ENCODE results near the gene PTPRU.

GRCh38 chr1:29213055-29213454 lies 23.3 kb upstream of the PTPRU start:
- TF ChIP-seq EZH2phosphoT487 (IDR thresholded peaks at IDR 0.05; ENCODE audit: borderline replicate concordance) (no peak), POLR2A (IDR thresholded peaks at IDR 0.05; ENCODE audit: borderline replicate concordance, extremely low read depth, insufficient read depth, insufficient read length) (no peak), YY1 (IDR thresholded peaks at IDR 0.05; ENCODE audit: extremely low read depth, insufficient replicate concordance, low read depth, low read length) (no peak), POLR2AphosphoS5 (IDR thresholded peaks at IDR 0.05; ENCODE audit: low read depth, low read length) (no peak), REST (IDR thresholded peaks at IDR 0.05; ENCODE audit: low read depth) (no peak), SP1 (IDR thresholded peaks at IDR 0.05; ENCODE audit: low read depth) (no peak), RAD21 (IDR thresholded peaks at IDR 0.05; ENCODE audit: low read depth) (no peak), EZH2 (IDR thresholded peaks at IDR 0.05) (no peak), ZFX (IDR thresholded peaks at IDR 0.05) (no peak), SIN3A (IDR thresholded peaks at IDR 0.05; ENCODE audit: low read depth) (no peak), SRF (IDR thresholded peaks at IDR 0.05; ENCODE audit: low read depth) (no peak)
- TF ChIP-seq, protein P1, sequence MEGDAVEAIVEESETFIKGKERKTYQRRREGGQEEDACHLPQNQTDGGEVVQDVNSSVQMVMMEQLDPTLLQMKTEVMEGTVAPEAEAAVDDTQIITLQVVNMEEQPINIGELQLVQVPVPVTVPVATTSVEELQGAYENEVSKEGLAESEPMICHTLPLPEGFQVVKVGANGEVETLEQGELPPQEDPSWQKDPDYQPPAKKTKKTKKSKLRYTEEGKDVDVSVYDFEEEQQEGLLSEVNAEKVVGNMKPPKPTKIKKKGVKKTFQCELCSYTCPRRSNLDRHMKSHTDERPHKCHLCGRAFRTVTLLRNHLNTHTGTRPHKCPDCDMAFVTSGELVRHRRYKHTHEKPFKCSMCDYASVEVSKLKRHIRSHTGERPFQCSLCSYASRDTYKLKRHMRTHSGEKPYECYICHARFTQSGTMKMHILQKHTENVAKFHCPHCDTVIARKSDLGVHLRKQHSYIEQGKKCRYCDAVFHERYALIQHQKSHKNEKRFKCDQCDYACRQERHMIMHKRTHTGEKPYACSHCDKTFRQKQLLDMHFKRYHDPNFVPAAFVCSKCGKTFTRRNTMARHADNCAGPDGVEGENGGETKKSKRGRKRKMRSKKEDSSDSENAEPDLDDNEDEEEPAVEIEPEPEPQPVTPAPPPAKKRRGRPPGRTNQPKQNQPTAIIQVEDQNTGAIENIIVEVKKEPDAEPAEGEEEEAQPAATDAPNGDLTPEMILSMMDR (IDR thresholded peaks at IDR 0.05 in 2 of 3, conservative IDR thresholded peaks at IDR 0.05 in 1 of 3; ENCODE audit: borderline replicate concordance in 1 of 3, insufficient read depth in 1 of 3, low read depth in 2 of 3, low read length in 2 of 3) = no peak
- TF ChIP-seq, protein P2, sequence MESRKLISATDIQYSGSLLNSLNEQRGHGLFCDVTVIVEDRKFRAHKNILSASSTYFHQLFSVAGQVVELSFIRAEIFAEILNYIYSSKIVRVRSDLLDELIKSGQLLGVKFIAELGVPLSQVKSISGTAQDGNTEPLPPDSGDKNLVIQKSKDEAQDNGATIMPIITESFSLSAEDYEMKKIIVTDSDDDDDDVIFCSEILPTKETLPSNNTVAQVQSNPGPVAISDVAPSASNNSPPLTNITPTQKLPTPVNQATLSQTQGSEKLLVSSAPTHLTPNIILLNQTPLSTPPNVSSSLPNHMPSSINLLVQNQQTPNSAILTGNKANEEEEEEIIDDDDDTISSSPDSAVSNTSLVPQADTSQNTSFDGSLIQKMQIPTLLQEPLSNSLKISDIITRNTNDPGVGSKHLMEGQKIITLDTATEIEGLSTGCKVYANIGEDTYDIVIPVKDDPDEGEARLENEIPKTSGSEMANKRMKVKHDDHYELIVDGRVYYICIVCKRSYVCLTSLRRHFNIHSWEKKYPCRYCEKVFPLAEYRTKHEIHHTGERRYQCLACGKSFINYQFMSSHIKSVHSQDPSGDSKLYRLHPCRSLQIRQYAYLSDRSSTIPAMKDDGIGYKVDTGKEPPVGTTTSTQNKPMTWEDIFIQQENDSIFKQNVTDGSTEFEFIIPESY (IDR thresholded peaks at IDR 0.05; ENCODE audit: extremely low read depth, insufficient replicate concordance, low read length) = no peak
